Measurements from ENCODE around the gene RAB4A. TPM values are rescaled to one million over a fixed set of nuclear protein-coding genes. Genes with fewer than 3 reads are reported as not detected.
A peak's percentile ranks its signal among the peaks of the same experiment; 100 is the strongest.

Gene RAB4A
- total RNA-seq, 1 donor from 2014 or later: 44.1 TPM

DNA sequence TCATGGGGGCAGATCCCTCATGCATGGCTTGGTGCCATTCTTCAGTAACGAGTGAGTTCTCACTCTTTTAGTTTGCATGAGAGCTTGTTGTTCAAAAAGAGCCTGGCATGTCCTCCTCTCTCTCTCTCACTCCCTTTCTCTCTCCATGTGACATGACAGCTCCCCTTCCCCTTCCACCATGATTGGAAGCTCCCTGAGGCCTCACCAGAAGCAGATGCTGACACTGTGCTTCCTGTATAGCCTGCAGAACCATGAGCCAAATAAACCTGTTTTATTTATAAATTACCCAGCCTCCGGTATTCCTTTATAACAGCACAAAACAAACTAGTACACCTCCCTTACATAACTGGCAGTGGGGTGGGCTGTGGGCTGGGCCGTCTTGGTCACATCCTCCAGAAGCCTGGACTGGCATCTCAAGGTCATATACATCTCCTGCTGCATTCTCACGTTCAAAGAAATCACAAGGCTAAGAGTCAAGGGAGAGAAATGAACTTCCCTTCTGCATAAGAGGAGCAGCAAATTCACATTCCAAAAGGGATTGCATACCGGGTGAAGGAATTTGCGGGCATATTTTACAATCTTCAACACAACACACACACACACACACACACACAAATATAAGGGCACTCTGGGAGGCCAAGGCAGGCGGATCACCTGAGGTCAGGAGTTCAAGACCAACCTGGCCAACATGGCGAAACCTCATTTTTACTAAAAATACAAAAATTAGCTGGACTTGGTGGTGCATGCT, 74.2 kb downstream of the RAB4A start:
- peaks cover 17% of the 10 kb centered on the region for H4K20me1 ChIP-seq (ENCODE audit: low read depth)
- H3K9me3 Mint-ChIP-seq: peaks cover 5% of the 10 kb centered on the region

DNA sequence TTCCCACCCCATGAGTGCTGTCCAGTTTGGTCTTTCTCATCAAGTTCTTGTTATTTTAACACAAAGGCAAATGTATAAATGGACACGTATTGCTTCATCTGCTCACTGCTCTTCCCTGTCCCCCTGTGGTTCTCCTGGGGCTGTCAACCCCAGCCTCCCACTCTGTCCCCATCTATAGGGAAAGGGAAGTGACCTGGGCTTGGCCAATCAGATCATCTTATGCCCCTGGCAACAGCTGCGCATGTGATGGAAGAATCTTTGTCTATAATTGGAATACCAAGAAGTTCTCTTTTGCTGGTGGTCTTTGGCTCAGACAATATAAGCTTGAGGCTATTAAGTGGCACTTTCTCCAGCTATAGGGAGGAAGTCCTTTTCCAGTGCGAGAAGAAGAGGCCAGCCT, 76.6 kb downstream of the RAB4A start:
- Histone ChIP-seq H2AFZ (replicated peaks) (peak overlapping the region; percentile 42), H3K9me3 (ENCODE audit: low read depth) (no peaks in the 10 kb centered on the region), H3K4me3 (no peak overlapping the region), H3K79me2 (ENCODE audit: low read depth) (no peaks in the 10 kb centered on the region), H3K36me3 (no peaks in the 10 kb centered on the region), H3K27me3 (peaks cover 21% of the 10 kb centered on the region), H3K4me2 (no peak overlapping the region), H3F3A (ENCODE audit: low read depth) (peaks cover 10% of the 10 kb centered on the region), H4K20me1 (ENCODE audit: low read depth) (no peaks in the 10 kb centered on the region), H3K4me1 (peaks cover 7% of the 10 kb centered on the region), H3K9ac (no peak overlapping the region), H3K27ac (no peak overlapping the region)
- DNase-seq (ENCODE audit: low spot score): no peak
- peaks cover 13% of the 10 kb centered on the region for H3K27me3 Mint-ChIP-seq (ENCODE audit: insufficient read depth, low read depth)
- peaks cover 5% of the 10 kb centered on the region for H3K9me3 Mint-ChIP-seq
- no peak for TF ChIP-seq EZH2 (IDR thresholded peaks at IDR 0.05)
- TF ChIP-seq, protein P1, sequence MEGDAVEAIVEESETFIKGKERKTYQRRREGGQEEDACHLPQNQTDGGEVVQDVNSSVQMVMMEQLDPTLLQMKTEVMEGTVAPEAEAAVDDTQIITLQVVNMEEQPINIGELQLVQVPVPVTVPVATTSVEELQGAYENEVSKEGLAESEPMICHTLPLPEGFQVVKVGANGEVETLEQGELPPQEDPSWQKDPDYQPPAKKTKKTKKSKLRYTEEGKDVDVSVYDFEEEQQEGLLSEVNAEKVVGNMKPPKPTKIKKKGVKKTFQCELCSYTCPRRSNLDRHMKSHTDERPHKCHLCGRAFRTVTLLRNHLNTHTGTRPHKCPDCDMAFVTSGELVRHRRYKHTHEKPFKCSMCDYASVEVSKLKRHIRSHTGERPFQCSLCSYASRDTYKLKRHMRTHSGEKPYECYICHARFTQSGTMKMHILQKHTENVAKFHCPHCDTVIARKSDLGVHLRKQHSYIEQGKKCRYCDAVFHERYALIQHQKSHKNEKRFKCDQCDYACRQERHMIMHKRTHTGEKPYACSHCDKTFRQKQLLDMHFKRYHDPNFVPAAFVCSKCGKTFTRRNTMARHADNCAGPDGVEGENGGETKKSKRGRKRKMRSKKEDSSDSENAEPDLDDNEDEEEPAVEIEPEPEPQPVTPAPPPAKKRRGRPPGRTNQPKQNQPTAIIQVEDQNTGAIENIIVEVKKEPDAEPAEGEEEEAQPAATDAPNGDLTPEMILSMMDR (IDR thresholded peaks at IDR 0.05): no peak
- no peak for TF ChIP-seq EZH2phosphoT487 (IDR thresholded peaks at IDR 0.05)
- no peaks in the 10 kb centered on the region for H3K36me3 Mint-ChIP-seq
- no peak overlapping the region for H3K4me3 Mint-ChIP-seq
- no peak overlapping the region for H3K27ac Mint-ChIP-seq
- peaks cover 5% of the 10 kb centered on the region for H3K4me1 Mint-ChIP-seq

More for the DNA sequence above, 74.2 kb downstream of the RAB4A start:
- peaks cover 17% of the 10 kb centered on the region for H3K4me1 Mint-ChIP-seq
- peaks cover 21% of the 10 kb centered on the region for H3K27me3 ChIP-seq
- H3K27ac ChIP-seq: no peak overlapping the region
- peaks cover 32% of the 10 kb centered on the region for H3F3A ChIP-seq (ENCODE audit: low read depth)
- H3K4me2 ChIP-seq: no peak overlapping the region
- no peak overlapping the region for H3K4me3 ChIP-seq
- H2AFZ ChIP-seq (replicated peaks): no peak overlapping the region
- no peak overlapping the region for H3K9ac ChIP-seq
- no peak overlapping the region for H3K27ac Mint-ChIP-seq
- no peak for DNase-seq (ENCODE audit: low spot score)
- no peaks in the 10 kb centered on the region for H3K36me3 Mint-ChIP-seq
- no peaks in the 10 kb centered on the region for H3K9me3 ChIP-seq (ENCODE audit: low read depth)
- TF ChIP-seq, protein P1 (IDR thresholded peaks at IDR 0.05): no peak
- TF ChIP-seq EZH2phosphoT487 (IDR thresholded peaks at IDR 0.05) (no peak), EZH2 (IDR thresholded peaks at IDR 0.05) (no peak)
- H3K4me3 Mint-ChIP-seq: peak overlapping the region; percentile 68
- peaks cover 15% of the 10 kb centered on the region for H3K4me1 ChIP-seq
- peaks cover 13% of the 10 kb centered on the region for H3K79me2 ChIP-seq (ENCODE audit: low read depth)
- H3K27me3 Mint-ChIP-seq (ENCODE audit: insufficient read depth, low read depth): peaks cover 13% of the 10 kb centered on the region
- no peaks in the 10 kb centered on the region for H3K36me3 ChIP-seq

DNA sequence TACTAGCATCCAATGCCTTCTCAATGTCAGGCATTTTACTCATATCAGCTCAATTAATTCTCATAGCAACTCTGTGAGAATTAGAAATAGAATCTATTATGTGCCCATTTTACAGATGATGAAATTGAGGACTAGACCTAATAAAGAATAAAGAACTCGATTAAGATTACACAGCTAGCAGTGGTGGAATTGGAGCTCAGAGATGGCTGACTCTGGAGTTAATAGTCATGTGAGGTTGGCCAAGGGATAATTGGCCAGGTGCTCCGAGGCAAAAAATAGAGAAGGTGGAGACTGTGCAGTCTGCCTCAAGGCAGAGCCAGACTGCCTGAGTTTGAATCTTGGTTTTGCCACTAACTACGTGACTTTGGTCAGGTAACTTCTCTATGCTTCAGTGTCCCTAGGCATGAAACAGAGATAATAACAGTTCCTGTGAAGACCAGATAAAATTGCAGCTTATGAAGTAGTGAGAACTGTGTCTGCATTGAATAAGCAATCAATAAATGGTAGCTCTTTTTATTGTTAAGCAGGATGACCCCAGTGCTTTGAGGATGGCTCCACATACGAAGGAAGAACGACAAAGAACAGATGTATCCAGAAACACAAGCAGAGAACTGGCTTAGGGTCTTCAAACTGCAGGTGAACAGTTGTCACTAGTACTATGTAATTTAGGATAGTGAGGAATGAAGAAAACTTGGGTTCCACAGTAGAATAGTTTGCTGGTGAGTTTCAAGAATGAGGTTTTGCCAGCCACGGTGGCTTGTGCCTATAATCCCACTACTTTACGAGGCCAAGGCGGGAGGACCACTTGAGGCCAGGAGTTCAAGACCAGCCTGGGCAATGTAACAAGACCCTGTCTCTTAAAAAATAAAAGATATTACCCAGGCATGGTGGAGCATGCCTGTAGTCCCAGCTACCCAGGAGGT, 78.8 kb downstream of the RAB4A start:
- Mint-ChIP-seq H3K27ac (no peak overlapping the region), H3K4me3 (no peak overlapping the region), H3K27me3 (ENCODE audit: insufficient read depth, low read depth) (peaks cover 10% of the 10 kb centered on the region), H3K36me3 (no peaks in the 10 kb centered on the region), H3K9me3 (peaks cover 5% of the 10 kb centered on the region), H3K4me1 (no peaks in the 10 kb centered on the region)
- no peaks in the 10 kb centered on the region for H3K79me2 ChIP-seq (ENCODE audit: low read depth)
- H2AFZ ChIP-seq (replicated peaks): no peak overlapping the region
- H3K27me3 ChIP-seq: peaks cover 4% of the 10 kb centered on the region
- no peak for DNase-seq (ENCODE audit: low spot score)
- H3K36me3 ChIP-seq: no peaks in the 10 kb centered on the region
- no peak overlapping the region for H3K9ac ChIP-seq
- TF ChIP-seq, protein P1 (IDR thresholded peaks at IDR 0.05): no peak
- no peak for TF ChIP-seq EZH2phosphoT487 (IDR thresholded peaks at IDR 0.05)
- no peak for TF ChIP-seq EZH2 (IDR thresholded peaks at IDR 0.05)
- peaks cover 11% of the 10 kb centered on the region for H3K9me3 ChIP-seq (ENCODE audit: low read depth)
- H3K27ac ChIP-seq: no peak overlapping the region
- no peaks in the 10 kb centered on the region for H4K20me1 ChIP-seq (ENCODE audit: low read depth)
- H3K4me2 ChIP-seq: no peak overlapping the region
- no peaks in the 10 kb centered on the region for H3F3A ChIP-seq (ENCODE audit: low read depth)
- H3K4me3 ChIP-seq: no peak overlapping the region
- no peaks in the 10 kb centered on the region for H3K4me1 ChIP-seq
